Ishikawa (cell line): Measurements from ENCODE around the gene MBNL1.

Experiments
- CEBPB ChIP-seq: IDR thresholded peaks from 2 replicates; pipeline ENCODE4 v1.6.1; 2012
- CREB1 ChIP-seq: IDR thresholded peaks from 2 replicates; pipeline ENCODE4 v1.6.1; 2012; ENCODE audit warnings: low read depth
- EGR1 ChIP-seq: IDR thresholded peaks from 2 replicates; pipeline ENCODE4 v1.6.1; 2012
- EP300 ChIP-seq: IDR thresholded peaks from 2 replicates; pipeline ENCODE4 v1.6.1; 2012; ENCODE audit warnings: borderline replicate concordance
- FOXM1 ChIP-seq: IDR thresholded peaks from 2 replicates; pipeline ENCODE4 v1.6.1; 2012; ENCODE audit warnings: low read depth, borderline replicate concordance
- NFIC ChIP-seq: IDR thresholded peaks from 2 replicates; pipeline ENCODE4 v1.6.1; 2012
- RAD21 ChIP-seq: IDR thresholded peaks from 2 replicates; pipeline ENCODE4 v1.6.1; 2012; ENCODE audit warnings: low read depth
- TAF1 ChIP-seq: IDR thresholded peaks from 2 replicates; pipeline ENCODE4 v1.6.1; 2012; ENCODE audit warnings: low read depth, mild to moderate bottlenecking
- TCF12 ChIP-seq: IDR thresholded peaks from 2 replicates; pipeline ENCODE4 v1.6.1; 2012; ENCODE audit warnings: low read depth
- TEAD4 ChIP-seq: IDR thresholded peaks from 2 replicates; pipeline ENCODE4 v1.6.1; 2012
- YY1 ChIP-seq: IDR thresholded peaks from 2 replicates; pipeline ENCODE4 v1.6.1; 2012; ENCODE audit warnings: low read depth
- ZBTB7A ChIP-seq: IDR thresholded peaks from 2 replicates; pipeline ENCODE4 v1.6.1; 2012; ENCODE audit warnings: low read depth
- TF ChIP-seq, protein P1 (sequence below): IDR thresholded peaks from 2 replicates; pipeline ENCODE4 v1.6.1; 2012
- TF ChIP-seq, protein P2 (sequence below): IDR thresholded peaks from 2 replicates; pipeline ENCODE4 v1.6.1; 2012
- TF ChIP-seq, protein P3 (sequence below): IDR thresholded peaks from 2 replicates; pipeline ENCODE4 v1.6.1; 2012; ENCODE audit warnings: low read depth, mild to moderate bottlenecking

The MBNL1 gene

DNA sequence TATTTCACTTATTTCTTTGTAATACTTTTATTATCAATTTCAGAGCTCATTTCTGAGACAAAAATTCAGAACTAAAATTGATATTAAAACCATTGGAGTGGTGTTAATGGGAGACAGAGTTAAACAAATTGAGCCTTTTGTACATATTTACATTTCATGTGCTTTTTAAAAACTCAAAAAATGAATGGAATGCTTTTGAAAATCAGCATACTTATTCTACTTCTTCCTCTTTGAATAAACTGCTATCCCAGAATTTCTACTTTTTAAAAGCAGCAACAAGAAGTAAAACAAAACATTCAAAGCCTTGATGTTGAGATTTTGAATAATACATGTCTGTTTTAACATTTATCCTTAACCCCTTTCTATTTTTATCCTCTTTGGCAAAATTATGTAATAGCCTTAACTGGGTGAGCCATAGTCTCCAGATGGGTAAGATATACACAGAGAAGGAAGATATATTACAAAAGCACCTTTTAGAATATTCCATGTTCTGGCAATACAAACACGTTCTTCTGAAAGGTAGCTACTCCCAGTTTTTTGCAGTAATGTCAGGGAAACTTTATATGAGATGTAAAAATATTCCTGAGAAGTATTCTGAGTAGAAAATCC lies 123.6 kb downstream of the MBNL1 start:
- TF ChIP-seq TEAD4 = no peak
- no peak for TF ChIP-seq EP300
- no peak for TF ChIP-seq ZBTB7A
- TF ChIP-seq RAD21 = no peak
- TF ChIP-seq YY1 = no peak
- TF ChIP-seq FOXM1 = no peak
- TF ChIP-seq, protein P1, sequence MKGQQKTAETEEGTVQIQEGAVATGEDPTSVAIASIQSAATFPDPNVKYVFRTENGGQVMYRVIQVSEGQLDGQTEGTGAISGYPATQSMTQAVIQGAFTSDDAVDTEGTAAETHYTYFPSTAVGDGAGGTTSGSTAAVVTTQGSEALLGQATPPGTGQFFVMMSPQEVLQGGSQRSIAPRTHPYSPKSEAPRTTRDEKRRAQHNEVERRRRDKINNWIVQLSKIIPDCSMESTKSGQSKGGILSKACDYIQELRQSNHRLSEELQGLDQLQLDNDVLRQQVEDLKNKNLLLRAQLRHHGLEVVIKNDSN = no peak
- no peak for TF ChIP-seq CREB1

DNA sequence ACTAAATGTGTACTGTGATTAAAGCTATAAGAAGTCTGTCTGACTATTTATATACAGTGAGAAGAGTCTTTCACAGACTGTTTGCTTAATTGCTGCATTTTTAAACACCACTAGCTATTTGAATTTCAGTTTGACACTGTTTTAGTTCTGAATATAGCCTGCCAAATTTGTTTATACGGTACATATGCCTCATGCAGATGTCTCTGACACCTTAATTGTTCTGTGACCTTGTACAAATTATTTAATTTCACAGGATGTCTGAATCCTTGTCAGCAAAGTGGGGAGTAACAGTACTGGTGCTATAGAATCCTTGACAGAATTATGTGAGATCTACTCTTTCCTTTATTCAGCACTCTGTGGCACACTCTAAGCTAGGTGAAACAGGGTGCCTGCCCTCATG lies 125.5 kb downstream of the MBNL1 start:
- TF ChIP-seq CREB1 (no peak), EP300 (no peak), EGR1 (no peak), TCF12 (no peak), CEBPB (no peak), FOXM1 (no peak), TEAD4 (no peak), NFIC (no peak), TAF1 (no peak), ZBTB7A (no peak), RAD21 (no peak), YY1 (no peak)
- TF ChIP-seq, protein P2, sequence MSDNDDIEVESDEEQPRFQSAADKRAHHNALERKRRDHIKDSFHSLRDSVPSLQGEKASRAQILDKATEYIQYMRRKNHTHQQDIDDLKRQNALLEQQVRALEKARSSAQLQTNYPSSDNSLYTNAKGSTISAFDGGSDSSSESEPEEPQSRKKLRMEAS = no peak
- TF ChIP-seq, protein P1 = no peak
- TF ChIP-seq, protein P3, sequence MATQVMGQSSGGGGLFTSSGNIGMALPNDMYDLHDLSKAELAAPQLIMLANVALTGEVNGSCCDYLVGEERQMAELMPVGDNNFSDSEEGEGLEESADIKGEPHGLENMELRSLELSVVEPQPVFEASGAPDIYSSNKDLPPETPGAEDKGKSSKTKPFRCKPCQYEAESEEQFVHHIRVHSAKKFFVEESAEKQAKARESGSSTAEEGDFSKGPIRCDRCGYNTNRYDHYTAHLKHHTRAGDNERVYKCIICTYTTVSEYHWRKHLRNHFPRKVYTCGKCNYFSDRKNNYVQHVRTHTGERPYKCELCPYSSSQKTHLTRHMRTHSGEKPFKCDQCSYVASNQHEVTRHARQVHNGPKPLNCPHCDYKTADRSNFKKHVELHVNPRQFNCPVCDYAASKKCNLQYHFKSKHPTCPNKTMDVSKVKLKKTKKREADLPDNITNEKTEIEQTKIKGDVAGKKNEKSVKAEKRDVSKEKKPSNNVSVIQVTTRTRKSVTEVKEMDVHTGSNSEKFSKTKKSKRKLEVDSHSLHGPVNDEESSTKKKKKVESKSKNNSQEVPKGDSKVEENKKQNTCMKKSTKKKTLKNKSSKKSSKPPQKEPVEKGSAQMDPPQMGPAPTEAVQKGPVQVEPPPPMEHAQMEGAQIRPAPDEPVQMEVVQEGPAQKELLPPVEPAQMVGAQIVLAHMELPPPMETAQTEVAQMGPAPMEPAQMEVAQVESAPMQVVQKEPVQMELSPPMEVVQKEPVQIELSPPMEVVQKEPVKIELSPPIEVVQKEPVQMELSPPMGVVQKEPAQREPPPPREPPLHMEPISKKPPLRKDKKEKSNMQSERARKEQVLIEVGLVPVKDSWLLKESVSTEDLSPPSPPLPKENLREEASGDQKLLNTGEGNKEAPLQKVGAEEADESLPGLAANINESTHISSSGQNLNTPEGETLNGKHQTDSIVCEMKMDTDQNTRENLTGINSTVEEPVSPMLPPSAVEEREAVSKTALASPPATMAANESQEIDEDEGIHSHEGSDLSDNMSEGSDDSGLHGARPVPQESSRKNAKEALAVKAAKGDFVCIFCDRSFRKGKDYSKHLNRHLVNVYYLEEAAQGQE = no peak

DNA sequence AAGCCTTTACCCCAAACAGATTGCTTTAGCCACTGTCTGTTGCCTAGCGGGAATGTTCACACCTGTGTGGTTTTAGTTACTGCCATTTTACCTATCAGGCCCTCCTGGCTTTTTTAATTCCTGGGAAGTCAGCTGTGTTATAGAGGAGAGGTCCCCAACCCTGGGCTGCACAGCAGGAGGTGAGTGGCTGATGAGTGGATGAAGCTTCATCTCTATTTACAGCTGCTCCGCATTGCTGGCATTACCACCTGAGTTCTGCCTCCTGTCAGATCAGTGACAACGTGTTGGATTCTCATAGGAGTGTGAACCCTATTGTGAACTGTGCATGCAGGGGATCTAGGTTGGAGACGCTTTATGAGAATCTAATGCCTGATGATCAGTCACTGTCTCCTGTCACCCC lies 127.0 kb downstream of the MBNL1 start:
- TF ChIP-seq RAD21 (no peak), TEAD4 (no peak), FOXM1 (no peak), CREB1 (no peak), TAF1 (no peak), EGR1 (no peak), EP300 (no peak), TCF12 (no peak), ZBTB7A (no peak), CEBPB (no peak)
- TF ChIP-seq, protein P1 = no peak
- TF ChIP-seq, protein P3 = no peak

DNA sequence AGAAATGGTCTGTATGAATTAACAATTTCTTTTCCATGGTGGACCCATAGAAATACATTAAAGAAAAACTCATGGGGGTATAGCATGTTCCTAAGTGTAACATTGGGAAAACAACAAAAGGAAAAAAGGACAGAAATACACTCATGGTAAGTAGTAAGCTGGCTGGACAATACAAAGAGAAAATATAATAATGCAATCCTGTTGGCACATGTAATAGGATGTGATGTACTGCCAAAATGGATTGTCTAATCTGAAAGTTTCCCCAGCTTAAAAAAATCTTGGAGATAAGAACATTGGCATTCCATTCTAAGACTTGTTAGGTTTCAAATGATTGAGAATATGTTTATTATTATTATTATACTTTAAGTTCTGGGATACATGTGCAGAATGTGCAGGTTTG lies 128.1 kb downstream of the MBNL1 start:
- TF ChIP-seq FOXM1 (no peak), EP300 (no peak), CEBPB (no peak), EGR1 (no peak), TCF12 (no peak), YY1 (no peak), TEAD4 (no peak), RAD21 (no peak), CREB1 (no peak), TAF1 (no peak), ZBTB7A (no peak), NFIC (no peak)
- TF ChIP-seq, protein P3 = no peak
- TF ChIP-seq, protein P2 = no peak
- TF ChIP-seq, protein P1 = no peak
